ENCODE results near the gene TSPYL4.

Gene TSPYL4

DNA sequence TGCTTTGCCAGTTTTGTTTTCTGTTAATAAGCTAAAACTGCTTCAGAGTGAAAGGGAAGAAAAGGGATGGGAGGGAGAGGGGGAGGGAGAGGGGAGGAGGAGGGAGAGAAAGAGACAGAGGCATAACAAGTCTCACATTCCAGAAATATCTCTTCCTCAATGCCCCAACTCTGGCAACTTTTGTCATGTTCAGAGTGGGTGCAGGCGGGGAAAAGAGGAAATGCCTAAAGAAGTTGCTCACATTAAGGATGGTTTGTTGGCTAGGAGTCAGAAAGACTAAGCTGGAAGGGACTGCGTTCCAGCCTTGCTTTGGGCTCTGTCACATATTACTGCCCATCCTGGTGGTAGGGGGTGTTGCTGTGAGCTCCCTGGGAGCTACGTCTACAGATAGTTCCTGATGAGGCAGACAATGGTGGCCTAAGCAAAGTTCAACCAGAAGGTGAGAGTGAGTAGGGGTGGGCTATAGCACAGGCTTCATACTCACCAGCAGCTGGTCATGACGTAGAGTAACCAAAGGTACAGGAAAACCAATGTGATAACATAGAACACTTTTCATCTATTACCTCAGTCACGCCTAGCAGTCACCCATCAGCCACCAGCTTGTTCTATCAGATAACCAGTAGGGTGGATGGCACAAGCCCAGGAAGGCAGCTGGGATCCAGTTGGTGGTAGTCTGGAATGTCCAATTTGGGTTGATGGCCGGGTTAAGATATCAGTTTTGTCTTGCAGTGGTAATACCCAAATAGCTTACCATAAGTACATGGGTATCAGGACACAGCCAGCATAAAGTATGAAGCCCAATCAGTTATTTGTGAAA, 2.1 kb downstream of the TSPYL4 start:
- Histone ChIP-seq H3K4me1 (ENCODE audit: control insufficient read depth, low read depth, low read length) (peaks cover 13% of the 10 kb centered on the region), H3K4ac (ENCODE audit: low read depth, low read length) (no peak overlapping the region), H3K18ac (ENCODE audit: low read length) (no peak overlapping the region), H3K27ac (ENCODE audit: low read depth, low read length) (no peak overlapping the region), H2BK15ac (replicated peaks; ENCODE audit: low read depth) (no peak overlapping the region), H2BK5ac (ENCODE audit: low read length) (no peak overlapping the region), H3K9ac (ENCODE audit: low read length) (no peak overlapping the region), H2AK5ac (ENCODE audit: low read length) (no peak overlapping the region), H3K79me1 (ENCODE audit: low read length) (peaks cover 15% of the 10 kb centered on the region), H2BK120ac (ENCODE audit: low read depth, low read length) (no peak overlapping the region), H3K4me3 (ENCODE audit: low read length) (no peak overlapping the region), H4K5ac (ENCODE audit: low read length) (no peak overlapping the region), H3K56ac (ENCODE audit: low read length) (peak overlapping the region; percentile 26), H4K8ac (ENCODE audit: low read depth, low read length) (no peak overlapping the region), H3K27me3 (ENCODE audit: insufficient read depth, low read length, poor library complexity) (no peaks in the 10 kb centered on the region), H3K4me2 (ENCODE audit: low read length) (peak overlapping the region; percentile 21), H3K79me2 (ENCODE audit: control insufficient read depth, insufficient read depth, low read length) (peaks cover 16% of the 10 kb centered on the region), H3K36me3 (ENCODE audit: control insufficient read depth, insufficient read depth, low read length) (no peaks in the 10 kb centered on the region), H3K23ac (ENCODE audit: low read length) (no peak overlapping the region)
- no CpG with 5 or more reads among the region's 6 CpGs for WGBS (ENCODE audit: extremely low coverage, insufficient coverage, low lambda C conversion rate)
- DNase-seq: peak; percentile 73

DNA sequence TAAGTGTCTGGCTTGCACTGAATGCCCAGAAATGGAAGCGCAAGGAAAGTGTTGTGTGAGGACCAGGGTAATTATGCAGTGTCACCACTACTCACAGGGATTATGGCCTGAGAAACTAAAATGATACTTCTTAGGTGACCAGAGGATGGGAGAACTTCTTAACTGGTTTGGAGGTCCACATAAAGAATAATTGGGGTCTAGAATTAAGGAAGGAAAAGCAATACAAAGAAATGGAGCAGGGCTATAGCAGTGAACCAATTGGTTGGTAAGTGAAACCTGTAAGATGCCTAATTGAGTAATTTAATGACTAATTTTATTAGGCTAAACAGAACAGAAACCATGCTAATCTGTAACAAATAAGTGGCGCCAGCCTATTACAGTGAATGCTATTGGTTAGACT, 5.3 kb downstream of the TSPYL4 start:
- Histone ChIP-seq H3K79me1 (ENCODE audit: low read length) (peaks cover 15% of the 10 kb centered on the region), H2AK5ac (ENCODE audit: low read length) (no peak overlapping the region), H3K27ac (ENCODE audit: low read depth, low read length) (no peak overlapping the region), H3K18ac (ENCODE audit: low read length) (no peak overlapping the region), H4K8ac (ENCODE audit: low read depth, low read length) (no peak overlapping the region), H4K5ac (ENCODE audit: low read length) (no peak overlapping the region), H2BK5ac (ENCODE audit: low read length) (no peak overlapping the region), H3K56ac (ENCODE audit: low read length) (no peak overlapping the region), H3K79me2 (ENCODE audit: control insufficient read depth, insufficient read depth, low read length) (peaks cover 16% of the 10 kb centered on the region), H2BK15ac (replicated peaks; ENCODE audit: low read depth) (no peak overlapping the region), H3K4ac (ENCODE audit: low read depth, low read length) (no peak overlapping the region), H2BK120ac (ENCODE audit: low read depth, low read length) (no peak overlapping the region), H3K4me3 (ENCODE audit: low read length) (no peak overlapping the region), H3K4me1 (ENCODE audit: control insufficient read depth, low read depth, low read length) (peaks cover 13% of the 10 kb centered on the region), H3K27me3 (ENCODE audit: insufficient read depth, low read length, poor library complexity) (no peaks in the 10 kb centered on the region), H3K36me3 (ENCODE audit: control insufficient read depth, insufficient read depth, low read length) (no peaks in the 10 kb centered on the region), H3K23ac (ENCODE audit: low read length) (no peak overlapping the region), H3K4me2 (ENCODE audit: low read length) (no peak overlapping the region), H3K9ac (ENCODE audit: low read length) (no peak overlapping the region)
- no CpG with 5 or more reads among the region's 2 CpGs for WGBS (ENCODE audit: extremely low coverage, insufficient coverage, low lambda C conversion rate)
- no peak for DNase-seq

DNA sequence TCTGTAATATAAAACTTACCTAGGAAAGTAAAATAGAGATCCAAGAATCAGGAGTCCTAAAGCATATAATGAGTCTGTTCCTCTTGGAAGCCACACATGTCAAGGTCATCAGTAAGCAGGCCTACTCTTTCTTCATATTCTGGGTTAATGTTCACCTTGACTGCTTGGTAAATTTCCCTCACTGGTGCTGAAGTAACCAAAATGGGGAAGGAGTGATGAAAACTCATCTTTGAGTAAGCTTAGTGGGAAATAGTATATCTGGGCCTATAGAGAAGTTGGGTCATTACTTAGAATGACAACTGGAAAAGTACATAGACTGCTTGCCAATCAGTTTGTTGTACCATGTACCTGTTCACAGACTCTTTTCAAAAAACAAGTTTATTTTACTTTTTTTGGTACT, 6.6 kb downstream of the TSPYL4 start:
- peaks cover 8% of the 10 kb centered on the region for H3K4me1 ChIP-seq (ENCODE audit: control insufficient read depth, low read depth, low read length)
- no peak overlapping the region for H4K8ac ChIP-seq (ENCODE audit: low read depth, low read length)
- H2BK5ac ChIP-seq (ENCODE audit: low read length): no peak overlapping the region
- H3K79me1 ChIP-seq (ENCODE audit: low read length): peaks cover 6% of the 10 kb centered on the region
- no peak overlapping the region for H2BK15ac ChIP-seq (replicated peaks; ENCODE audit: low read depth)
- H2BK120ac ChIP-seq (ENCODE audit: low read depth, low read length): no peak overlapping the region
- H3K4me2 ChIP-seq (ENCODE audit: low read length): no peak overlapping the region
- no peaks in the 10 kb centered on the region for H3K36me3 ChIP-seq (ENCODE audit: control insufficient read depth, insufficient read depth, low read length)
- H3K9ac ChIP-seq (ENCODE audit: low read length): no peak overlapping the region
- H3K27me3 ChIP-seq (ENCODE audit: insufficient read depth, low read length, poor library complexity): no peaks in the 10 kb centered on the region
- H3K18ac ChIP-seq (ENCODE audit: low read length): no peak overlapping the region
- no peak overlapping the region for H3K4ac ChIP-seq (ENCODE audit: low read depth, low read length)
- no peak overlapping the region for H2AK5ac ChIP-seq (ENCODE audit: low read length)
- H3K27ac ChIP-seq (ENCODE audit: low read depth, low read length): no peak overlapping the region
- DNase-seq: no peak
- H3K56ac ChIP-seq (ENCODE audit: low read length): no peak overlapping the region
- no peak overlapping the region for H3K23ac ChIP-seq (ENCODE audit: low read length)
- no peak overlapping the region for H4K5ac ChIP-seq (ENCODE audit: low read length)
- no peak overlapping the region for H3K4me3 ChIP-seq (ENCODE audit: low read length)
- H3K79me2 ChIP-seq (ENCODE audit: control insufficient read depth, insufficient read depth, low read length): peaks cover 8% of the 10 kb centered on the region

DNA sequence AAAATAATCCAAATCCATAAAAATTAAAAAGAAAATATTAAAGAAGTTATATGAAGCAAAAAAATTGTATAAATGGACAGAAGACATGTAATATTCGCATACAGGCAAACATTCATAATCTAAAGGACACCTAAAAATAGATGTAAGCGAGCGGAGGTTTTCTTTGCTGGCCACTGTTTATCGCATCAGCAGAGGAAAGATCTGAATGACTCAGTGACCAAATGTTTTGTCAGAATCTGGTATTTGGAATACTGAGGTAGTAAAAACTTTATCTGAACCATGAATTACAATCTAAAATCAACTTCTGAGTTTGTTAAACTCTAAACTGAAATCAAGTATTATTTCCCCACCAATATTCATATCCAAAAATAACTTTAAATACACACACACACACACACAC, 7.8 kb downstream of the TSPYL4 start:
- H3K27me3 ChIP-seq (ENCODE audit: insufficient read depth, low read length, poor library complexity): no peaks in the 10 kb centered on the region
- H3K9ac ChIP-seq (ENCODE audit: low read length): no peak overlapping the region
- H2BK5ac ChIP-seq (ENCODE audit: low read length): no peak overlapping the region
- no peak overlapping the region for H2AK5ac ChIP-seq (ENCODE audit: low read length)
- H4K8ac ChIP-seq (ENCODE audit: low read depth, low read length): no peak overlapping the region
- H3K27ac ChIP-seq (ENCODE audit: low read depth, low read length): no peak overlapping the region
- H3K36me3 ChIP-seq (ENCODE audit: control insufficient read depth, insufficient read depth, low read length): no peaks in the 10 kb centered on the region
- H3K56ac ChIP-seq (ENCODE audit: low read length): no peak overlapping the region
- H3K79me1 ChIP-seq (ENCODE audit: low read length): peaks cover 6% of the 10 kb centered on the region
- no peak overlapping the region for H3K4ac ChIP-seq (ENCODE audit: low read depth, low read length)
- no peak for DNase-seq
- H4K5ac ChIP-seq (ENCODE audit: low read length): no peak overlapping the region
- no CpG with 5 or more reads among the region's 4 CpGs for WGBS (ENCODE audit: extremely low coverage, insufficient coverage, low lambda C conversion rate)
- H2BK15ac ChIP-seq (replicated peaks; ENCODE audit: low read depth): no peak overlapping the region
- H3K4me3 ChIP-seq (ENCODE audit: low read length): no peak overlapping the region
- no peak overlapping the region for H3K4me2 ChIP-seq (ENCODE audit: low read length)
- peaks cover 7% of the 10 kb centered on the region for H3K79me2 ChIP-seq (ENCODE audit: control insufficient read depth, insufficient read depth, low read length)
- H3K4me1 ChIP-seq (ENCODE audit: control insufficient read depth, low read depth, low read length): peaks cover 5% of the 10 kb centered on the region
- no peak overlapping the region for H3K23ac ChIP-seq (ENCODE audit: low read length)
- no peak overlapping the region for H2BK120ac ChIP-seq (ENCODE audit: low read depth, low read length)
- H3K18ac ChIP-seq (ENCODE audit: low read length): no peak overlapping the region

DNA sequence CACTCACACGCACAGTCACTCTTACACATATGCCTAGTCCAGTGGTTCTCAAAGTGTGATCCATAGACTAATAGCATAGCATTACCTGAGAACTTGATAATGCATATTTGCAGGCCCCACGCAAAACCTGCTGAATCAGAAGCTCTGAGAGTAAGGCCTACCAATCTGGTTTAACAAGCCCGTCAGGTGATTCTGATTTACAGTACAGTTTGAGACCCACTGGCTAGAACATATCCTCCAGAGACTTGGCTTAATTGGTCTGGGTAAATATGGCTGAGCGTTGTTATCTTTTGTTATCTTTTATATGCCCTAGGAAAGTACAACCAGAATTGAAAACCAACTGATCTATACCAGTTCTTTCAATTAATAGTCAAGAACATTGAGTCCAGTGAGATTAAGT, 9.6 kb downstream of the TSPYL4 start:
- Histone ChIP-seq H3K4me3 (ENCODE audit: low read length) (no peak overlapping the region), H3K79me2 (ENCODE audit: control insufficient read depth, insufficient read depth, low read length) (no peaks in the 10 kb centered on the region), H3K4me2 (ENCODE audit: low read length) (no peak overlapping the region), H2BK15ac (replicated peaks; ENCODE audit: low read depth) (no peak overlapping the region), H4K5ac (ENCODE audit: low read length) (no peak overlapping the region), H3K4ac (ENCODE audit: low read depth, low read length) (no peak overlapping the region), H2BK120ac (ENCODE audit: low read depth, low read length) (no peak overlapping the region), H3K9ac (ENCODE audit: low read length) (no peak overlapping the region), H3K23ac (ENCODE audit: low read length) (no peak overlapping the region), H3K27ac (ENCODE audit: low read depth, low read length) (no peak overlapping the region), H3K56ac (ENCODE audit: low read length) (no peak overlapping the region), H3K18ac (ENCODE audit: low read length) (no peak overlapping the region), H3K27me3 (ENCODE audit: insufficient read depth, low read length, poor library complexity) (no peaks in the 10 kb centered on the region), H2AK5ac (ENCODE audit: low read length) (no peak overlapping the region), H2BK5ac (ENCODE audit: low read length) (no peak overlapping the region), H3K36me3 (ENCODE audit: control insufficient read depth, insufficient read depth, low read length) (no peaks in the 10 kb centered on the region), H4K8ac (ENCODE audit: low read depth, low read length) (no peak overlapping the region), H3K79me1 (ENCODE audit: low read length) (no peaks in the 10 kb centered on the region), H3K4me1 (ENCODE audit: control insufficient read depth, low read depth, low read length) (no peaks in the 10 kb centered on the region)
- no peak for DNase-seq
- WGBS (ENCODE audit: extremely low coverage, insufficient coverage, low lambda C conversion rate): no CpG with 5 or more reads among the region's 4 CpGs

DNA sequence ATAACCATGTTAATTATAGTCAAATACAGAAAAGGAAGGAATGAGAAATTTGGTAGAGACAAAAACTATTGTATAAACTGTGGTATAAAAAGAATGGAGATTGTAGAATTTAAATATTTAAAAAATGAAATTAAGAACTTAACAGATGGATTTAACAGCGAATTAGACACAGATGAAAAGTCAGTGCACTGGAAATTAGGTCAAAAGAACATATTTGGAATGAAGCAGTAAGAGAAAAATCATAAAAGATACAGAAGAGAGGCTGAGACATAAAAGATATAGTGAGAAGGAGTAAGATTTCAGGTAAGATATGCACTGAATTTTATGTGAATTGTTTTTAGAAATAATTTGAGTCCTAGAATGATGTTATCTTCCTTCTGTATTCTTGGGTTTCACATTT, 14.0 kb downstream of the TSPYL4 start:
- Histone ChIP-seq H3K27me3 (ENCODE audit: insufficient read depth, low read length, poor library complexity) (no peaks in the 10 kb centered on the region), H3K36me3 (ENCODE audit: control insufficient read depth, insufficient read depth, low read length) (no peaks in the 10 kb centered on the region), H3K4me2 (ENCODE audit: low read length) (no peak overlapping the region), H2BK120ac (ENCODE audit: low read depth, low read length) (no peak overlapping the region), H3K79me1 (ENCODE audit: low read length) (no peaks in the 10 kb centered on the region), H3K4me1 (ENCODE audit: control insufficient read depth, low read depth, low read length) (no peaks in the 10 kb centered on the region), H3K9ac (ENCODE audit: low read length) (no peak overlapping the region), H2AK5ac (ENCODE audit: low read length) (no peak overlapping the region), H3K23ac (ENCODE audit: low read length) (no peak overlapping the region), H2BK15ac (replicated peaks; ENCODE audit: low read depth) (no peak overlapping the region), H3K79me2 (ENCODE audit: control insufficient read depth, insufficient read depth, low read length) (no peaks in the 10 kb centered on the region), H3K27ac (ENCODE audit: low read depth, low read length) (no peak overlapping the region), H4K5ac (ENCODE audit: low read length) (no peak overlapping the region), H3K56ac (ENCODE audit: low read length) (no peak overlapping the region), H4K8ac (ENCODE audit: low read depth, low read length) (no peak overlapping the region), H3K4ac (ENCODE audit: low read depth, low read length) (no peak overlapping the region), H2BK5ac (ENCODE audit: low read length) (no peak overlapping the region), H3K18ac (ENCODE audit: low read length) (no peak overlapping the region), H3K4me3 (ENCODE audit: low read length) (no peak overlapping the region)
- 100% methylated on average over 1 of the region's 1 CpG for WGBS (ENCODE audit: extremely low coverage, insufficient coverage, low lambda C conversion rate)
- no peak for DNase-seq

Data from mesendoderm (in vitro differentiated cells).